RPMI8226 (cell line): ENCODE measurements around the gene ENAH.
"Not testable (repeated sequence)": the region's sequence is repeated elsewhere in the genome, so short reads cannot be mapped to it uniquely, and the experiment has no call there.

Source experiments
- DNase-seq: peaks from one replicate; pipeline ENCODE4 v3.0.0-alpha.2; 2015

Gene ENAH

GRCh38 chr1:225485226-225485625 is 167.7 kb downstream of the ENAH start:
- DNase-seq = no peak

GRCh38 chr1:225484657-225485214 is 168.2 kb downstream of the ENAH start:
- DNase-seq = no peak

- no peak for DNase-seq
Observed at GRCh38 chr1:225483818-225484656, 168.9 kb downstream of the ENAH start.

- DNase-seq = no peak
Observed at GRCh38 chr1:225482421-225482950, 170.4 kb downstream of the ENAH start.

GRCh38 chr1:225481738-225482137 is 171.2 kb downstream of the ENAH start:
- DNase-seq = no peak

- DNase-seq = peak; percentile 83
Observed at GRCh38 chr1:225480825-225481434, 172.0 kb downstream of the ENAH start.

- no peak for DNase-seq
Observed at GRCh38 chr1:225479996-225480720, 172.8 kb downstream of the ENAH start.

- DNase-seq = no peak
Observed at GRCh38 chr1:225479341-225479740, 173.6 kb downstream of the ENAH start.

GRCh38 chr1:225477296-225477911 is 175.5 kb downstream of the ENAH start:
- no peak for DNase-seq

- DNase-seq = no peak
Observed at GRCh38 chr1:225476538-225476988, 176.4 kb downstream of the ENAH start.

GRCh38 chr1:225476100-225476511 is 176.8 kb downstream of the ENAH start:
- DNase-seq = no peak

GRCh38 chr1:225474986-225475820 is 177.7 kb downstream of the ENAH start:
- DNase-seq = peak; percentile 70

GRCh38 chr1:225474439-225474985 is 178.4 kb downstream of the ENAH start:
- DNase-seq = no peak

- DNase-seq = not testable (repeated sequence)
Observed at GRCh38 chr1:225473676-225474438, 179.1 kb downstream of the ENAH start.

GRCh38 chr1:225473266-225473665 is 179.7 kb downstream of the ENAH start:
- not testable (repeated sequence) for DNase-seq

GRCh38 chr1:225471453-225472301 is 181.2 kb downstream of the ENAH start:
- DNase-seq = no peak

GRCh38 chr1:225471109-225471452 is 181.8 kb downstream of the ENAH start:
- DNase-seq = no peak

- DNase-seq = no peak
Observed at GRCh38 chr1:225470211-225471108, 182.5 kb downstream of the ENAH start.
